Caki2 (cell line): ENCODE data around the gene TPRA1. TPM values are rescaled to one million over a fixed set of nuclear protein-coding genes. Genes with fewer than 3 reads are reported as not detected.

Source experiments
- DNase-seq: peaks from one replicate; pipeline ENCODE4 v3.0.0-alpha.2; 2015; ENCODE audit warnings: low read depth
- in situ Hi-C: cut with HindIII; loops from 2 replicates; pipeline ENCODE4 v1.10.0; 2016; ENCODE audit warnings: low sequenced_read_pairs, low pct_unique_long_range_greater_than_20kb, mixed read lengths
- total RNA-seq: library from RNA; depleted of rRNA; stranded (reverse); fragments of >200 nt; shearing (Covaris generic); gene quantifications from 2 replicates; pipeline ENCODE4 v1.2.3, GENCODE V29; 2014; ENCODE audit warnings: low replicate concordance

Gene TPRA1
- total RNA-seq, 1 experiment from 2014 or later: 50.1 TPM

- DNase-seq: peak; percentile 86
- in situ Hi-C loops: no loop called here
Observed at GRCh38 chr3:127574880-127575878, 15.4 kb downstream of the TPRA1 start.

- in situ Hi-C loops: no loop called here
Observed at GRCh38 chr3:127573912-127574311, 16.6 kb downstream of the TPRA1 start.

GRCh38 chr3:127573401-127573800, 17.1 kb downstream of the TPRA1 start:
- in situ Hi-C loops: no loop called here

More at GRCh38 chr3:127573912-127574311, 16.6 kb downstream of the TPRA1 start:
- no peak for DNase-seq

GRCh38 chr3:127572735-127573134, 17.8 kb downstream of the TPRA1 start:
- DNase-seq: no peak
- in situ Hi-C loops: no loop called here

More at GRCh38 chr3:127573401-127573800, 17.1 kb downstream of the TPRA1 start:
- no peak for DNase-seq

GRCh38 chr3:127572186-127572585, 18.3 kb downstream of the TPRA1 start:
- no peak for DNase-seq
- in situ Hi-C loops: no loop called here

- in situ Hi-C loops: no loop called here
- no peak for DNase-seq
Observed at GRCh38 chr3:127570520-127570919, 20.0 kb downstream of the TPRA1 start.

GRCh38 chr3:127569160-127569559, 21.4 kb downstream of the TPRA1 start:
- in situ Hi-C loops: no loop called here
- DNase-seq: no peak

- in situ Hi-C loops: no loop called here
- DNase-seq: no peak
Observed at GRCh38 chr3:127568586-127568985, 21.9 kb downstream of the TPRA1 start.

GRCh38 chr3:127566833-127567232, 23.7 kb downstream of the TPRA1 start:
- in situ Hi-C loops: no loop called here
- DNase-seq: no peak

GRCh38 chr3:127565711-127566110, 24.8 kb downstream of the TPRA1 start:
- in situ Hi-C loops: no loop called here
- DNase-seq: no peak

- DNase-seq: no peak
- in situ Hi-C loops: no loop called here
Observed at GRCh38 chr3:127560051-127560787, 30.3 kb downstream of the TPRA1 start.

- in situ Hi-C loops: no loop called here
- no peak for DNase-seq
Observed at GRCh38 chr3:127556565-127556964, 34.0 kb downstream of the TPRA1 start.

- DNase-seq: no peak
- in situ Hi-C loops: no loop called here
Observed at GRCh38 chr3:127555108-127555507, 35.4 kb downstream of the TPRA1 start.

- no peak for DNase-seq
- in situ Hi-C loops: no loop called here
Observed at GRCh38 chr3:127552038-127552437, 38.5 kb downstream of the TPRA1 start.

GRCh38 chr3:127551178-127551577, 39.4 kb downstream of the TPRA1 start:
- DNase-seq: no peak
- in situ Hi-C loops: no loop called here

- in situ Hi-C loops: no loop called here
- DNase-seq: no peak
Observed at GRCh38 chr3:127550468-127551157, 39.9 kb downstream of the TPRA1 start.

GRCh38 chr3:127549826-127550467, 40.6 kb downstream of the TPRA1 start:
- in situ Hi-C loops: no loop called here
- no peak for DNase-seq
